B cell (primary cell): ENCODE measurements around the gene TBC1D9B.

Experiments used
- EZH2 ChIP-seq: IDR thresholded peaks from 2 replicates; pipeline ENCODE4 v1.6.1; 2012; ENCODE audit warnings: borderline replicate concordance, low read depth, mild to moderate bottlenecking, moderate library complexity, low read length; ENCODE audit not compliant: insufficient read depth, poor library complexity, severe bottlenecking
- TF ChIP-seq, protein P1 (sequence below): fragments of 200-600 bp; IDR thresholded peaks from one replicate; pipeline ENCODE4 v1.8.0; 2022; ENCODE audit warnings: antibody characterized with exemption, mild to moderate bottlenecking

DNA sequence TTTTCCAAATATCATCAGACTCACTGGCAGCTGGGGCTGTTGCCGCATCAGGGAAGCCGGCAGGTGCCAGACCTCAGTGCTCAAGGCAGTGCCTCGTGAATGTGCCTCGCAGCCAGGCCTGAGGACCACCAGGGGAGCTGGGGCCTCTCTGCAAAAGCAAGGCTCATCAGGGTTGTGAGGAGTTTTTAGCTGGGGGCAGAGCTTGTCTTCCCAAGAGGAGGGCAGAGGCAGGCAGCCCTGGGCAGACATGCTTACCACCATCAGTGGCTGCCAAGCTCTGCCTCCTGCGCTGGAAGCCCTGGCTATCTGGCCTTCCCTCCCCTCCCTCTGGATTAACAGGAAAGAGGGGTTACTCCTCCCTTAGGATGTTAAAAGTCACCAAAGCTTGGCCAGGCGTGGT is 8.8 kb upstream of the TBC1D9B start:
- TF ChIP-seq, protein P1, sequence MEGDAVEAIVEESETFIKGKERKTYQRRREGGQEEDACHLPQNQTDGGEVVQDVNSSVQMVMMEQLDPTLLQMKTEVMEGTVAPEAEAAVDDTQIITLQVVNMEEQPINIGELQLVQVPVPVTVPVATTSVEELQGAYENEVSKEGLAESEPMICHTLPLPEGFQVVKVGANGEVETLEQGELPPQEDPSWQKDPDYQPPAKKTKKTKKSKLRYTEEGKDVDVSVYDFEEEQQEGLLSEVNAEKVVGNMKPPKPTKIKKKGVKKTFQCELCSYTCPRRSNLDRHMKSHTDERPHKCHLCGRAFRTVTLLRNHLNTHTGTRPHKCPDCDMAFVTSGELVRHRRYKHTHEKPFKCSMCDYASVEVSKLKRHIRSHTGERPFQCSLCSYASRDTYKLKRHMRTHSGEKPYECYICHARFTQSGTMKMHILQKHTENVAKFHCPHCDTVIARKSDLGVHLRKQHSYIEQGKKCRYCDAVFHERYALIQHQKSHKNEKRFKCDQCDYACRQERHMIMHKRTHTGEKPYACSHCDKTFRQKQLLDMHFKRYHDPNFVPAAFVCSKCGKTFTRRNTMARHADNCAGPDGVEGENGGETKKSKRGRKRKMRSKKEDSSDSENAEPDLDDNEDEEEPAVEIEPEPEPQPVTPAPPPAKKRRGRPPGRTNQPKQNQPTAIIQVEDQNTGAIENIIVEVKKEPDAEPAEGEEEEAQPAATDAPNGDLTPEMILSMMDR = no peak
- TF ChIP-seq EZH2 = no peak
